Vagina (tissue), 2 donors: Measurements from ENCODE around the gene RACGAP1. TPM values are rescaled to one million over a fixed set of nuclear protein-coding genes. Genes with fewer than 3 reads are reported as not detected.

Source experiments
- DNase-seq, 2 donors: peaks; one replicate each; pipeline ENCODE4 v3.0.0-alpha.2; 2017; ENCODE audit errors: extremely low spot score in 2 of 2
- H3K27ac ChIP-seq: fragments of 200-600 bp; sonication (generic); one replicate; pipeline ENCODE4 v1.5.1; 2019
- H3K27me3 ChIP-seq: fragments of 200-600 bp; sonication (generic); one replicate; pipeline ENCODE4 v1.5.1; 2019
- H3K36me3 ChIP-seq, 2 donors: fragments of 200-600 bp; sonication (generic); one replicate each; pipeline ENCODE4 v1.5.1; 2017 to 2019
- H3K4me1 ChIP-seq: fragments of 200-600 bp; sonication (generic); one replicate; pipeline ENCODE4 v1.5.1; 2019
- H3K4me3 ChIP-seq, 2 donors: fragments of 200-600 bp; sonication (generic); 1 replicate in 1 of 2; 2 replicates in 1 of 2; pipeline ENCODE4 v1.5.1; 2016 to 2019
- H3K9me3 ChIP-seq: fragments of 200-600 bp; sonication (generic); one replicate; pipeline ENCODE4 v1.5.1; 2019
- CTCF ChIP-seq, 3 experiments: fragments of 450-650 bp in 2 of 3; fragments of 200-600 bp in 1 of 3; sonication (generic) in 1 of 3; IDR thresholded peaks; one replicate each; pipeline ENCODE4 v1.5.1; 2017 to 2019; ENCODE audit warnings: antibody characterized with exemption in 3 of 3, mild to moderate bottlenecking in 2 of 3, moderate library complexity in 2 of 3
- POLR2A ChIP-seq, 2 donors: fragments of 450-650 bp; IDR thresholded peaks; one replicate each; pipeline ENCODE4 v1.6.1; 2017; ENCODE audit warnings: antibody characterized with exemption in 2 of 2, mild to moderate bottlenecking in 2 of 2, moderate library complexity in 2 of 2
- POLR2AphosphoS5 ChIP-seq, 2 donors: sonication (generic); formaldehyde crosslinking; IDR thresholded peaks; one replicate each; pipeline ENCODE4 v1.9.0; 2017; ENCODE audit warnings: antibody characterized with exemption in 2 of 2, mild to moderate bottlenecking in 2 of 2, low read depth in 1 of 2; ENCODE audit not compliant: insufficient read depth in 1 of 2
- intact Hi-C: fragments of 100-400 bp; cut with DNase I; formaldehyde crosslinking; loops from one replicate; pipeline ENCODE4 v1.15.1; 2023
- total RNA-seq: library from RNA; depleted of rRNA; stranded (reverse); fragments of >200 nt; gene quantifications from one replicate; pipeline ENCODE4 v1.2.3, GENCODE V29; 2016

Gene RACGAP1
- total RNA-seq, 1 donor from 2014 or later: 19.2 TPM

- no peak for TF ChIP-seq POLR2A (IDR thresholded peaks at IDR 0.05)
- TF ChIP-seq CTCF (IDR thresholded peaks at IDR 0.05): no peak
- no peak for TF ChIP-seq POLR2AphosphoS5 (IDR thresholded peaks at IDR 0.05; ENCODE audit: insufficient read depth in 1 of 2, low read depth in 1 of 2)
- intact Hi-C loops: loop anchor here (10.0 kb wide), 1 partner anchor 76 kb away; the partner anchor contains the start of gene ASIC1
- H3K9me3 ChIP-seq: no peaks in the 10 kb centered on the region
- peaks cover 13% of the 10 kb centered on the region for H3K4me1 ChIP-seq
- no peak overlapping the region for H3K27ac ChIP-seq
- no peak for DNase-seq
- H3K27me3 ChIP-seq: no peaks in the 10 kb centered on the region
- H3K36me3 ChIP-seq: no peaks in the 10 kb centered on the region
- H3K4me3 ChIP-seq: no peak overlapping the region
Measured at GRCh38 chr12:49979016-49979586, 46.2 kb downstream of the RACGAP1 start.

GRCh38 chr12:49978125-49978524 lies 47.2 kb downstream of the RACGAP1 start:
- TF ChIP-seq POLR2AphosphoS5 (IDR thresholded peaks at IDR 0.05; ENCODE audit: insufficient read depth in 1 of 2, low read depth in 1 of 2) (no peak), CTCF (IDR thresholded peaks at IDR 0.05) (no peak), POLR2A (IDR thresholded peaks at IDR 0.05) (no peak)
- H3K27ac ChIP-seq: no peak overlapping the region
- peaks cover 6% of the 10 kb centered on the region for H3K4me1 ChIP-seq
- DNase-seq: no peak
- no peaks in the 10 kb centered on the region for H3K27me3 ChIP-seq
- intact Hi-C loops: loop anchor here (10.0 kb wide), 1 partner anchor 77 kb away; the partner anchor contains the start of gene ASIC1
- H3K36me3 ChIP-seq: no peaks in the 10 kb centered on the region
- H3K9me3 ChIP-seq: no peaks in the 10 kb centered on the region
- H3K4me3 ChIP-seq: no peak overlapping the region

- H3K27me3 ChIP-seq: no peaks in the 10 kb centered on the region
- H3K9me3 ChIP-seq: no peaks in the 10 kb centered on the region
- no peak for DNase-seq
- no peaks in the 10 kb centered on the region for H3K36me3 ChIP-seq
- TF ChIP-seq POLR2A (IDR thresholded peaks at IDR 0.05) (no peak), CTCF (IDR thresholded peaks at IDR 0.05) (no peak), POLR2AphosphoS5 (IDR thresholded peaks at IDR 0.05; ENCODE audit: insufficient read depth in 1 of 2, low read depth in 1 of 2) (no peak)
- intact Hi-C loops: loop anchor here (10.0 kb wide), 1 partner anchor 78 kb away; the partner anchor contains the start of gene ASIC1
- no peak overlapping the region for H3K27ac ChIP-seq
- H3K4me3 ChIP-seq: no peak overlapping the region
- H3K4me1 ChIP-seq: peaks cover 6% of the 10 kb centered on the region
Measured at GRCh38 chr12:49976557-49976956, 48.7 kb downstream of the RACGAP1 start.

- no peaks in the 10 kb centered on the region for H3K36me3 ChIP-seq
- peak in 1 of 2 donors; percentile 87 for DNase-seq
- intact Hi-C loops: loop anchor here (10.0 kb wide), 1 partner anchor 79 kb away; the partner anchor contains the start of gene ASIC1
Measured at GRCh38 chr12:49975318-49975761, 50.0 kb downstream of the RACGAP1 start.

More at GRCh38 chr12:49975318-49975761, 50.0 kb downstream of the RACGAP1 start:
- Histone ChIP-seq H3K4me1 (peaks cover 6% of the 10 kb centered on the region), H3K27ac (peak overlapping the region; percentile 5), H3K27me3 (no peaks in the 10 kb centered on the region), H3K4me3 (no peak overlapping the region), H3K9me3 (no peaks in the 10 kb centered on the region)
- TF ChIP-seq CTCF (IDR thresholded peaks at IDR 0.05): no peak
- TF ChIP-seq POLR2AphosphoS5 (IDR thresholded peaks at IDR 0.05; ENCODE audit: insufficient read depth in 1 of 2, low read depth in 1 of 2): no peak
- TF ChIP-seq POLR2A (IDR thresholded peaks at IDR 0.05): no peak
